GM10847 (cell line): ENCODE measurements around the gene LRP6.

Source experiments
- POLR2A ChIP-seq: IDR thresholded peaks from 2 replicates; pipeline ENCODE4 v1.6.1; 2011; ENCODE audit not compliant: insufficient read length; ENCODE audit errors: extremely low read depth

Gene LRP6

DNA sequence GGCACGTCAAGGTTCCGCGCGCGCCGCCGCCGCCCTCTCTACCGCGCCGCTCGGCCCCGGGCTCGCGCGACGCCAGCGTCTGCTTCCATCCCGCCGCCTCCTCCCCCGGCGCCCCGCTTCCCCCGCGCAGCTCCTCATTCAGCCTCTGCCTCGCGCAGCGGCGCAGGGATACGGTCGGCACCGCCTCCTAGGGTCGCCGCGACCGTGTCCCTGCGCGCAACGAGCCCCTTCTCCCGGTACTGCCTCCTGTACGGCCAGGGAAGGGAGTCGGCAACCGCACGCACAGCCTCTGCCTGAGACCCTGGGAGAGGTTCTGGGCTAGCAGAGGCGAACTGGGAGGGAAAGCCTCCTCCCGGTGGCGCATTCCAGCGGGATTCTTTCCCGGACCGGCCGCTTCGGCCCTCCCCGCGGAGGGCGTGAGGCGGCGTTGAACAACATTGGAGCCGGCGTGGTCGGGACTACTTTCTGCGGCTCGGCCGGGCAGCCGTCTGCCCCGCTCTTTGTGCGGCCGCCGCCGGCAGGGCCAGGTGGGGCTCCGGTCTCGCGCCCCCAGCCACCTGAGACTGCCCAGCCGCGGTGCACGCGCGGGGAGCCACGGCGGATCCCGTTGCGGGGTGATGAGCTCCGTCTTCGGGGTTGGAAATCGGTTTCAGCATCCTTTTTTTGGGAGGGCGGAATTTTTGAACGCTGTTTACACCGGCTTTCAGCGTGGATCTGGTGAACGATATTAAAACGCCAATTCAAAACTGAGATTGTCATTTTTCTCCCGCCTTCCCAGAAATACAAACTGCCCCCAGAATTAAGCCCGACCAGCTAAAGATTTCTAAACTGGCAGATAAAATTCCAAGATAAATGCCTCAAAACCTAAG, at the start of gene LRP6:
LRP6 (minus strand) TSS at position 172 of the 869 bp plus-strand sequence. CDS start 309 bp downstream, outside the sequence.
- TF ChIP-seq POLR2A = peak; percentile 40

DNA sequence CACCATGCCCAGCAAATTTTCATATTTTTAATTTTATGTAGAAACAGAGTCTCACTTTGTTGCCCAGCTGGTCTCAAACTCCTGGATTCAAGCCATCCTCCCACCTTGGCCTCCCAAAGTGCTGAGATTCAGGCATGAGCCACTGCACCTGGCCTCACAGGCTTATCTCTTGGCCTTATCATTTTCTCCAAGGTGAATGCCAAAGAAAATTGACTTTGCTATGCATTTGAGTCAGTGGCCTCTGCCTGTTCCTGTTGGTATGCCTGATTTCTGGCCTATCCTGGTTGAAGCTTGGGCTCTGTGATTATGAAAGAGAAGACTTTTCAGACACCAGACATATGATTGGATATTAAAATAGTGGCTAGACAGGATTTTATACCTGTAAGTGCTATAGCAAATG, 49.0 kb upstream of the LRP6 start:
- no peak for TF ChIP-seq POLR2A

DNA sequence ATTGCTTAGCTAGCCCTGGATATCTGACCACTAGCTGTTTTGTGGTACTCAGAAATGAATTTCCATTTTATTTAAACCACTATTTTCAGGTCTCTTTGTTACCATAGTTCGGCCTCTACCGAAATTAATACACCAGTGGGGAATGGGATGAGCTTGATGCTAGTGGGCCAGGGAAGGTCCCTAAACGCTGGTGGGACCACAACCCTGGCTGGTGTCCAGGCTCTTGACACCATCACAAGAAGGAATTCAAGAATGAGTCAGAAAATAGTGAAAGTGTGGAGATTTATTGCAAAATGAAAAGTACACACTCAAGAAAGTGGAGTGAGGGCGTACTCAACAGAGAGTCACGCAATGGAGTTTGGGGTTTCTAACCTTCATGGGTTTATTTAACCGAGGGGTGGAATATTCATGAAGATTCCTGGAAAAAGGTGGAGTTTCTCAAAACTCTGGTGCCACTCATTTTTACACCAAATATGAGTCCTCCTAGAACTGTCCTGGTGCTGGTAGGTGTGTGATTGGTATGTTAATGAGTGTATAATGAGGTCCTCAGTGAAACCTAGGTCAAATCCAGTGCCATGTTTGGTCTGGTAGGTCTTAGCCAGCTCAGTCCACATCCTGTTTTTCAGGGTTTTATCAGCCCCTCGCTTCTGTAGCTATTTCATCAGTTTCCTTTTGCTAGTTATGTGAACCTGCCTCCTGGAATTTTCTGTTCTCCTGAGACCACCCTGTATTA, 38.9 kb upstream of the LRP6 start:
- no peak for TF ChIP-seq POLR2A

DNA sequence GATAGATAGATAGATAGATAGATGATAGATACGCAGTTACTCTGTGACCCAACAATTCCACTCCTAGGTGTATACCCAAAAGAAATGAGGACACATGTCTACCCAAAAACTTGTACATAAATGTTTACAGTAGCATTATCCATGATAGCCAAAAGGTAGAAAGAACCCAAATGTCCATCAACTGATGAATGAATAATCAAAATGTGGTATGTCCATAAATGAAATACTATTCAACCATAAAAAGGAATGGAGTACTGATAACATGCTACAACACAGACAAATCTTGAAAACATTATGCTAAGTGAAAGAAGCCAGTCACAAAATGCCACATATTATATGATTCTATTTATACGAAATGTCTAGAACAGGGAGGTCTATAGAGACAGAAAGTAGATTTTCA, 36.1 kb upstream of the LRP6 start:
- no peak for TF ChIP-seq POLR2A

DNA sequence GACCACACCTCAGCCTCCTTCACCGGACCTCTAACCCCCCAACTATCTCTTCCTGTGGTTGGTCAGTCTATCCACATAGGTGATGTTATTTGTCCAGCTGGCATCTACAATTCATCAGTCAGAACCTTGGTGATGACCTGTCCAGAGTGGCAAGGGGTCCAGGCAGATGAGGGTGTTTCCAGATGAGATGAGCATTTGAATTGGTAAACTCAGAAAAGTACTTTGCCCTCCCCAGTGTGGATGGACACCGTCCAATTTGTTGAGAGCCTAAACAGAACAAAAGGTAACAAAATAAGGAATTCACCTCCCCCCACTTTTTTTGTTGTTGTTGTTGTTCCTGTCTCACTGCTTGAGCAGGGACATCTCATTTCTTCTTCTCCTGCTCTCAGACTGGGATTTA, 34.3 kb upstream of the LRP6 start:
- no peak for TF ChIP-seq POLR2A

DNA sequence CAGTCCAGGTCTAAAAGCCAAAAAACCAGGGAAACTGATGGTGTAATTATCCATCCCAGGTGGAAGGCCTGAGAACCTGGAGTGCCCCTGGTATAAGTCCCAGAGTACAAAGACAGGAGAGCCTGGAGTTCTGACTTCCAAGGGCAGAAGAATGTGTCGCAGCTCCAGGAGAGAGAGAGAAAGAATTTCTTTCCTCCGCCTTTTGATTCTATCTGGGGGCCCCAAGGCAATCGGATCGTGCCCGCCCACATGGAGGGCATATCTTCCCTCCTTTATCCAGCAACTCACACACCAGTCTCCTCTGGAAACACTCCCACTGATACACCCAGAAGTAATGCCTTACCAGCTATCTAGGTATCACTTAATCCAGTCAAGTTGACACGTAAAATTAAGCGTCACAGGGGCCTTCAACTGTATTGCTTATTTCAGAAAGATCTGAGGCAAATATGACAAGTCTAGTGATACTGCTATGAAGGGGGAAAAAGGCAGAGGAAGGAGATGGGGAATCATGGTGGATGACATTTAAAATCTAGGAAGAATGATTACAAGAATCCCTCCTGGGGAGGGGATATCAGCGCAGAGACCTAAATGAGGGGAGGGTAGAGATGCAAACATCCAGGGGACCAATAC, 30.5 kb upstream of the LRP6 start:
- no peak for TF ChIP-seq POLR2A

DNA sequence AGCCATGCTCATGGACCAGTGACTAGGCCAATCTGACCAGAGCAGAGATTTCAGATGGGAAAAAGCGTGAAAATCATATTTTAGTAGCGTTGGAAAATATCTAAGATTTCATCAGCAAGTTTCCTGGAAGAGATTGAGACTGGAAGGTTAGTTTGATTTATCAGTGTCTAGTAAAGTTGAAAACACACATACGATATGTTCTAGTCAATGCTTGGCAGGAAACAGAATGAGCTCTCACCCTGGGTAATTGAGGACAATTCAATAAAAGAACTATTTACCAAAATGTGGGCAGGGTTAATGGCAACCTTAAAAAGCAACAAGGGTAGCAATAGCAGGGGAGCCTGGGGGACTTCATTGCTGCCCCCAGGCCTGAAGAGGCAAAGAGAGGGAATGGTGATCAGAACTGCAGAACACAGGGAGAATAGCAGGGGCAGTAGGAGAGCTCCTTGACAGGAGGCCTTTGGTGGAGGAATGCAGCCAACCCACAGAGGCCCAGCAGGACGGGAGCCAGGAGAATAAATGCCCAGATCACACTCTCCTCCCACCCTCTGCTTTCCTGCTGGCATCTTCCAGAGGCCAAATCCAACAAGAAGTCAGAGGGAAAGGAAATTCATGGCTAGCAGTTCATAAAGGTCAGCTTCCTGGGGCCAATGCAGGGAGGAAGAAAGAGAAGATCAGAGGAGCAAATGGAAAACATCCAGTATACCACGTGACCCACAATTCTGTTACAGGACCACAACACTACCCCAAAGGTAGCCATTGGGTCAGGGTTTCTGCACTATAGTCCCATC, 27.6 kb upstream of the LRP6 start:
- TF ChIP-seq POLR2A = no peak

DNA sequence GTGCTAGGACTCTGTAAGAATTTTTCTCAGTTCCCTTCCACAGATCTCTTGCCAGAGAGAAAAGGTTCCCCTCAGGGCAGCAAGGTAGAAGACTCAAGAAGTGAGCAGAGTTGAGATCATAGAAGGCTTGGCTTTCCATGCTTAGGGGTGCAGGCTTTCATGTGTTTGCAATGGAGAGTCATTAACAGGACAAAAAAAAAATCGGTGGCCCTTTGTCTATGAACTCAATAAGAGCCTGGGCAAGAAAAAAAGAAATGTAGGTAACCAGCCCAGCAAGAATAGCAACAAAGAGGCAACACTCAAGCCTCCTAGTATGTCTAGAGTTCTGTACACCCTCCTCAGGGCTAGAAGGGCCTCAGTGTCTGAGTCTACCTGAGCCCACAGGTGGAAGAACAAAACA, 23.4 kb upstream of the LRP6 start:
- TF ChIP-seq POLR2A = no peak

DNA sequence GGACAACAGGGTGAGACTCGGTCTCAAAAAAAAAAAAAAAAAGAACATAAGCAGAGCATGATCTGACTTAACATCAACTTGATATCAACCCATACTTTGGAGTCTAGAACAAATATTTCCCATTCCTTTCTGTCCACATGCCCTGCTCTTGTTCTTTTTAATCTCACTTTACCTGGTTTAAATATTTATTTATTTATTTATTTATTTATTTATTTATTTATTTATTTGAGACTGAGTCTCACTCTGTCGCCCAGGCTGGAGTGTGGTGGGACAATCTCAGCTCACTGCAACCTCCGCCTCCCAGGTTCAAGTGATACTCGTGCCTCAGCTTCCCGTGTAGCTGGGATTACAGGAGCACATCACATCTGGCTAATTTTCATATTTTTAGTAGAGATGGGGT, 19.6 kb upstream of the LRP6 start:
- TF ChIP-seq POLR2A = no peak

DNA sequence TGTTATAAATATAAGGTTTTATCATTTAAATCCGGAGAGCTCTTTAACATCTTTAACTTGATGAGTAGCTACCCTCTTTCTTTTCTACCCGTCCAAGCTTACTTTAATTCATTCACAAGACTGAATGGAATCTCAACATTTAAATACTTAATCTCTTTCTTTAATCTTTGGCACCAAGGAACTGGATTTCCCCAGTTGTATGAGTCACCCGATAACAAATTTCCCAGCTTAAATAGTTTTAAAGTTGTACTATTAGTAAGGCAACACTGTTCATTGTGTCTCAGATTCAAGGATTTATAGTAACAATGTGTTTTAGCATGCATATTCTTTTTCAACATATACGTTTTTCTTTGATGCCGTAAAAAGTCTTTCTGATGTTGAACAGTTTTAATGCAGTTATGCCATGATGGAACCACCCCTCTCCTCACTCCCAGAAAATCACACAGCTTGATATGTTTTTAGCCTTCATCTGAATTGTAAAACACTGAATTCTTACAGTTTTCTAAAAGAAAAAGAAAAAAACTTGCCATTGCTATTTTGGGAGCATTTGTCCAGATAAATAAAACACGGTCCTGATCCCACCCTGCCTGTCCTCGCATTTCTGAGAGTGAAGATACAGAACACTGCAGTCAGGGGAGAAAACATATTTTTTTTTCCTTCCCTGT, 16.0 kb upstream of the LRP6 start:
- no peak for TF ChIP-seq POLR2A

DNA sequence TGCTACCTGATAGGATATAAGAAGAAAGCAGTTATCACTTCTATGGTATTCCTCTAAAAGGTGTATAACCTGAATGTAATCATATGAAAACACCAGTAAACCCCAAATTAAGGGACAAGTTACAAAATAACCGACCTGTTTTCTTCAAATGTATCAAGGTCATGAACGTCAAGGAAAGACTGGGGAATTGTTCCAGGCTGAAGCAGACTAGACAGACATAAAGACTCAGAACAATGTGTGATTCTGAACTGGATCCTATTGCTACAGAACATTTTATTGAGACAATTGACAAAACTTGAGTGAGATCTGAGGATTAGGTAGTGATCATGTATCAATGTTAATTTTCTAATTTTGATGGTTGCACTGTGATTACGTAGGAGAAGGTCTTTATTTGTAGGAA, 15.4 kb upstream of the LRP6 start:
- TF ChIP-seq POLR2A = no peak

DNA sequence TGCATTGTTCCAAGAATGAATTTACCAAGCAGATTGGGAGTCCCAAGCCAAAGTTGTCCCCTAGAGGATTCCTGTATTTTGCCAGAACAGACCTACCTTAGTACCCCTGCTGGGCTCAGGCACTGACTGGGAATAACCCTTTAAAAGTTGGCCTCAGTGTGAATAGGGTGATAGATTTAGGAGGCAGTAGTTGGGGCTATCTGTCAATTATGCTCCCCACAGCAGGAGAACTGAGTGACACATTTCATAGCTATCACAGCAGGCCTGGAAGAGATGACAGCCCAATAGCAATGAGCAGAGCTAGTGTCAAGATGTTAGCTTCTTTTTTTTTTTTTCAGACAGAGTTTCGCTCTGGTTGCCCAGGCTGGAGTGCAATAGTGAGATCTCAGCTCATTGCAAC, 14.3 kb upstream of the LRP6 start:
- TF ChIP-seq POLR2A = no peak

DNA sequence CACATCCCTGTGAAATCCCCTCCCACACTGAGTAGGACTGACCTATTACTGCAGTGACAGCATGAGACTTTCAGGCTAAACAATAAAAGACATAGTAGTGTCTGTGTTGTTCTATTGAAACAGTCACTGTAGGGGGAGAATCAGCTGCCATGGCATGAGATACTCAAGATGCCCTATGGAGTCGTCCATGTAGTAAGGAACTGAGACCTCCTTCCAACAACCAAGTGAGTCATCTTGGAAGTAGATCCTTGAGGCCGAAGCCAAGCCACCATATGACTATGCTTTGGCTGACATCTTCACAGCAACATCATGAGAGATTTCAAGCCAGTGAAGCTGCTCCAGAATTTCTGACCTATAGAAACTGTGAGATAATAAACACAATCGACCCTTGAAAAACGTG, 12.1 kb upstream of the LRP6 start:
- no peak for TF ChIP-seq POLR2A

DNA sequence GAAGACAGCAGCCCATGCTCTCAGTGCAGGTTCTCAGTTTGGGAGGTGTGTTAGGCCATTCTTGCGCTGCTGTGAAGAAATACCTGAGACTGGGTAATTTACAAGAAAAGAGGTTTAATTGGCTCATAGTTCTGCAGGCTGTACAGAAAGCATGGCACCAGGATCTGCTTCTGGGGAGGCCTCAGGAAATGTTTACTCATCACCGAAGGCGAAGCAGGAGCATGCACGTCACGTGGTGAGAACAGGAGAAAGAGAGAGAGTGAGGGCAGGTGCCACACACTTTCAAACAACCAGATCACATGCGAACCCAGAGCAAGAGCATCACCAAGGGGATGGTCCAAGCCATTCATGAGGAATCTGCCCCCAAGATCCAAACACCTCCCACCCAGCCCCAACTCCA, 9.0 kb upstream of the LRP6 start:
- TF ChIP-seq POLR2A = no peak
